H9 (cell line): Measurements from ENCODE around the gene WDR37. TPM values are rescaled to one million over a fixed set of nuclear protein-coding genes. Genes with fewer than 3 reads are reported as not detected.

Source experiments
- DNase-seq: peaks from one replicate; pipeline ENCODE4 v3.0.0-alpha.2; 2017
- H2AFZ ChIP-seq: one replicate; pipeline ENCODE4 v1.6.1; 2013; ENCODE audit warnings: mild to moderate bottlenecking, low read length, control low read depth, moderate library complexity
- H2AK5ac ChIP-seq: 2 replicates; pipeline ENCODE4 v1.6.1; 2013; ENCODE audit warnings: low read length, control low read depth, mixed read lengths; ENCODE audit not compliant: insufficient read length
- H2BK120ac ChIP-seq: one replicate; pipeline ENCODE4 v1.6.1; 2013; ENCODE audit warnings: low read depth, mild to moderate bottlenecking, low read length, control low read depth, inconsistent platforms; ENCODE audit not compliant: poor library complexity, severe bottlenecking
- H2BK12ac ChIP-seq: 2 replicates; pipeline ENCODE4 v1.6.1; 2013; ENCODE audit warnings: low read length, control low read depth, mixed read lengths, low read depth; ENCODE audit not compliant: insufficient read length
- H2BK15ac ChIP-seq: 2 replicates; pipeline ENCODE4 v1.6.1; 2013; ENCODE audit warnings: low read depth, low read length, control low read depth
- H2BK20ac ChIP-seq: one replicate; pipeline ENCODE4 v1.6.1; 2013; ENCODE audit warnings: low read depth, mild to moderate bottlenecking, low read length, control low read depth, inconsistent platforms; ENCODE audit not compliant: poor library complexity, severe bottlenecking
- H2BK5ac ChIP-seq: 2 replicates; pipeline ENCODE4 v1.6.1; 2013; ENCODE audit warnings: low read length, control low read depth, mixed read lengths; ENCODE audit not compliant: insufficient read length
- H3K14ac ChIP-seq: 2 replicates; pipeline ENCODE4 v1.6.1; 2013; ENCODE audit warnings: low read length, control low read depth; ENCODE audit not compliant: insufficient read depth
- H3K18ac ChIP-seq: 2 replicates; pipeline ENCODE4 v1.6.1; 2013; ENCODE audit warnings: low read depth, mild to moderate bottlenecking, mixed read lengths, low read length, control low read depth; ENCODE audit not compliant: insufficient read length
- H3K23ac ChIP-seq: 2 replicates; pipeline ENCODE4 v1.6.1; 2013; ENCODE audit warnings: low read length, control low read depth, mixed read lengths, low read depth; ENCODE audit not compliant: insufficient read length
- H3K23me2 ChIP-seq: 2 replicates; pipeline ENCODE4 v1.6.1; 2013; ENCODE audit warnings: low read depth, mild to moderate bottlenecking, mixed read lengths, low read length, control low read depth; ENCODE audit not compliant: insufficient read length, poor library complexity, severe bottlenecking
- H3K27ac ChIP-seq: 2 replicates; pipeline ENCODE4 v1.5.1; 2013; ENCODE audit warnings: low read length, control low read depth, mixed read lengths, low read depth; ENCODE audit not compliant: insufficient read length
- H3K27me3 ChIP-seq: 2 replicates; pipeline ENCODE4 v1.6.1; 2013; ENCODE audit warnings: low read length, control low read depth, inconsistent platforms; ENCODE audit not compliant: insufficient read depth
- H3K4ac ChIP-seq: 2 replicates; pipeline ENCODE4 v1.6.1; 2013; ENCODE audit warnings: low read depth, mild to moderate bottlenecking, control low read depth, inconsistent platforms, low read length, moderate library complexity
- H3K4me1 ChIP-seq: 2 replicates; pipeline ENCODE4 v1.6.1; 2013; ENCODE audit warnings: low read length, control low read depth, inconsistent platforms; ENCODE audit not compliant: insufficient read depth
- H3K4me2 ChIP-seq: 2 replicates; pipeline ENCODE4 v1.6.1; 2013; ENCODE audit warnings: low read length, control low read depth, mixed read lengths; ENCODE audit not compliant: insufficient read length, insufficient read depth
- H3K56ac ChIP-seq: 2 replicates; pipeline ENCODE4 v1.6.1; 2013; ENCODE audit warnings: low read depth, mild to moderate bottlenecking, mixed read lengths, low read length, control low read depth; ENCODE audit not compliant: insufficient read length
- H3K79me1 ChIP-seq: 2 replicates; pipeline ENCODE4 v1.6.1; 2013; ENCODE audit warnings: low read depth, mild to moderate bottlenecking, moderate library complexity, low read length, control low read depth, inconsistent platforms; ENCODE audit not compliant: insufficient read depth, poor library complexity, severe bottlenecking
- H3K79me2 ChIP-seq: 2 replicates; pipeline ENCODE4 v1.6.1; 2013; ENCODE audit warnings: low read length, control low read depth, inconsistent platforms; ENCODE audit not compliant: insufficient read depth
- H3K9ac ChIP-seq: 2 replicates; pipeline ENCODE4 v1.6.1; 2013; ENCODE audit warnings: low read length, control low read depth, mixed read lengths; ENCODE audit not compliant: insufficient read length; ENCODE audit errors: extremely low read depth
- H3K9me3 ChIP-seq: one replicate; pipeline ENCODE4 v1.6.1; 2013; ENCODE audit warnings: low read depth, low read length, inconsistent platforms; ENCODE audit not compliant: control insufficient read depth
- H3T11ph ChIP-seq: one replicate; pipeline ENCODE4 v1.6.1; 2013; ENCODE audit warnings: mild to moderate bottlenecking, low read length, control low read depth, inconsistent platforms
- H4K20me1 ChIP-seq: one replicate; pipeline ENCODE4 v1.6.1; 2013; ENCODE audit not compliant: control insufficient read depth, insufficient read length, insufficient read depth
- H4K5ac ChIP-seq: 2 replicates; pipeline ENCODE4 v1.6.1; 2013; ENCODE audit warnings: low read depth, mild to moderate bottlenecking, mixed read lengths, low read length, control low read depth; ENCODE audit not compliant: insufficient read length
- H4K8ac ChIP-seq: replicated peaks from 2 replicates; pipeline ENCODE4 v1.6.1; 2013; ENCODE audit warnings: low read length, control low read depth, mixed read lengths, low read depth; ENCODE audit not compliant: insufficient read length
- H4K91ac ChIP-seq: 2 replicates; pipeline ENCODE4 v1.6.1; 2013; ENCODE audit warnings: low read depth, mild to moderate bottlenecking, moderate library complexity, mixed read lengths, low read length, control low read depth; ENCODE audit not compliant: insufficient read length
- H3K27ac Mint-ChIP-seq, 3 experiments: 2 replicates in 2 of 3; 3 replicates in 1 of 3; pipeline ENCODE4 v1.8.0; 2020 to 2021; ENCODE audit warnings: mixed read lengths in 3 of 3, mild to moderate bottlenecking in 1 of 3, moderate library complexity in 1 of 3
- H3K27me3 Mint-ChIP-seq: 2 replicates; pipeline ENCODE4 v1.8.0; 2021; ENCODE audit warnings: low read depth, mild to moderate bottlenecking, moderate library complexity, mixed read lengths
- H3K36me3 Mint-ChIP-seq, 3 experiments: 2 replicates in 2 of 3; 3 replicates in 1 of 3; pipeline ENCODE4 v1.8.0; 2020 to 2021; ENCODE audit warnings: low read depth in 3 of 3, mixed read lengths in 3 of 3; ENCODE audit not compliant: insufficient read depth in 1 of 3
- H3K4me1 Mint-ChIP-seq, 2 experiments: 2 replicates each; pipeline ENCODE4 v1.8.0; 2020; ENCODE audit warnings: mixed read lengths in 2 of 2
- H3K4me3 Mint-ChIP-seq, 2 experiments: 2 replicates in 1 of 2; 3 replicates in 1 of 2; pipeline ENCODE4 v1.8.0; 2020 to 2021; ENCODE audit warnings: mild to moderate bottlenecking in 2 of 2, mixed read lengths in 2 of 2, moderate library complexity in 1 of 2
- H3K9me3 Mint-ChIP-seq, 2 experiments: 2 replicates in 1 of 2; 3 replicates in 1 of 2; pipeline ENCODE4 v1.8.0; 2020; ENCODE audit warnings: mild to moderate bottlenecking in 2 of 2, mixed read lengths in 2 of 2, moderate library complexity in 1 of 2
- WGBS: extraction: QIAGEN DNeasy Blood & Tissue Kit; methylation state at CpG from one replicate; pipeline ENCODE4 v1.1.7; 2013; ENCODE audit warnings: missing lambda C conversion rate, low lambda C conversion rate, mixed read lengths; ENCODE audit not compliant: insufficient read length; ENCODE audit errors: extremely low coverage; 5-methylcytosine and 5-hydroxymethylcytosine counted together
- total RNA-seq: library from RNA; stranded (reverse); gene quantifications from 2 replicates; pipeline ENCODE4 v1.2.1, GENCODE V29; 2021
- TF ChIP-seq, protein P1 (sequence below): fragments of 200-600 bp; sonication (generic); conservative IDR thresholded peaks from 3 replicates; pipeline ENCODE4 v1.8.0; 2021; ENCODE audit warnings: antibody characterized with exemption, mild to moderate bottlenecking

Gene WDR37
- total RNA-seq, 1 experiment from 2014 or later: 13.1 TPM

DNA sequence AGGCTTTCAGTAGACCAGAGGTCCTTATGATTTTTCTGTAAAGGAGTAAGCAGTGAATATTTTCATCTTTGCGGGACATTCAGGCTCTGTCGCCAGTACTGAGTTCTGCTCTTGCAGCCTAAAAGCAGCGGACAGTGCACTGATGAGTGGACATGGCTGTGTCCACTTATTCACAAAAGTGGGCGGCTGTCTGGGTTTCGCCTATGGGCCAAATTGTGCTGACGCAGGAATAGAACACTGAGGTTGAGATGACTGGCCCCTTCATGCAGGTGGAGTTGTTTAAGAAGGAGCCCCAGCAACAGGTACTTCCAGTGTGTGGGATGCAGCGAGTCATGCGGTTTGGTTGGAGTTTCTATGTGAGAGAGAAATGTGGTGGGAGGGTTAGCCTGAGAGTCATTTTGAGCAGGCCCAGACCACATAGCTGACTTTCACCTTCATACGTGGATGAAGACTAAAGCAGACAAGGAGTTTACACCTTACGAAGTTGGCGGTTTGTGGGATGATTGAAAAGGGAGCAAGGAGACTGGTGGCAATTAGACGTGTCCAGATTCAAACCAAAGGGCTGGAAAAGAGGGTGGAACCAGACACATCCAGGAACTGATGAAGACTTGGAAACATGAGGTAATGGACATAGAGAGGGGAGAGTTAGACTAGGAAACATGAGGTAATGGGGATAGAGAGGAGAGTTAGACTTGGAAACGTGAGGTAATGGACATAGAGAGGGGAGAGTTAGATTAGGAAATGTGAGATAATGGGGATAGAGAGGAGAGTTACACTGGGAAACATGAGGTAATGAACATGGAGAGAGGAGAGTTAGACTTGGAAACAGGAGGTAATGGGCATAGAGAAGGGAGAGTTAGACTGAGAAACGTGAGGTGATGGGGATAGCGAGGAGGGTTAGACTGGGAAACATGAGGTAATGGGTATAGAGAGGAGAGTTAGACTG is 38.2 kb downstream of the WDR37 start:
- TF ChIP-seq, protein P1, sequence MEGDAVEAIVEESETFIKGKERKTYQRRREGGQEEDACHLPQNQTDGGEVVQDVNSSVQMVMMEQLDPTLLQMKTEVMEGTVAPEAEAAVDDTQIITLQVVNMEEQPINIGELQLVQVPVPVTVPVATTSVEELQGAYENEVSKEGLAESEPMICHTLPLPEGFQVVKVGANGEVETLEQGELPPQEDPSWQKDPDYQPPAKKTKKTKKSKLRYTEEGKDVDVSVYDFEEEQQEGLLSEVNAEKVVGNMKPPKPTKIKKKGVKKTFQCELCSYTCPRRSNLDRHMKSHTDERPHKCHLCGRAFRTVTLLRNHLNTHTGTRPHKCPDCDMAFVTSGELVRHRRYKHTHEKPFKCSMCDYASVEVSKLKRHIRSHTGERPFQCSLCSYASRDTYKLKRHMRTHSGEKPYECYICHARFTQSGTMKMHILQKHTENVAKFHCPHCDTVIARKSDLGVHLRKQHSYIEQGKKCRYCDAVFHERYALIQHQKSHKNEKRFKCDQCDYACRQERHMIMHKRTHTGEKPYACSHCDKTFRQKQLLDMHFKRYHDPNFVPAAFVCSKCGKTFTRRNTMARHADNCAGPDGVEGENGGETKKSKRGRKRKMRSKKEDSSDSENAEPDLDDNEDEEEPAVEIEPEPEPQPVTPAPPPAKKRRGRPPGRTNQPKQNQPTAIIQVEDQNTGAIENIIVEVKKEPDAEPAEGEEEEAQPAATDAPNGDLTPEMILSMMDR: no peak
- Histone ChIP-seq H4K20me1 (no peaks in the 10 kb centered on the region), H3K79me1 (no peaks in the 10 kb centered on the region), H3K9ac (no peak overlapping the region), H3K27me3 (no peaks in the 10 kb centered on the region), H4K91ac (no peak overlapping the region), H3K23ac (no peak overlapping the region), H3K27ac (no peak overlapping the region), H3K4me2 (no peak overlapping the region), H2BK5ac (no peak overlapping the region), H3K9me3 (no peaks in the 10 kb centered on the region), H2BK12ac (no peak overlapping the region), H3K4me1 (no peaks in the 10 kb centered on the region), H2BK120ac (no peak overlapping the region), H4K8ac (no peak overlapping the region), H4K5ac (no peak overlapping the region), H3K18ac (no peak overlapping the region), H2BK20ac (no peak overlapping the region), H2AK5ac (no peak overlapping the region), H2BK15ac (no peak overlapping the region), H3K23me2 (no peaks in the 10 kb centered on the region), H3K56ac (no peak overlapping the region), H2AFZ (no peak overlapping the region), H3T11ph (no peak overlapping the region), H3K4ac (no peak overlapping the region), H3K79me2 (0 out of 2 replicates have a peak, but pooled peaks cover 1% of the 10 kb centered on the region), H3K14ac (no peak overlapping the region)
- Mint-ChIP-seq H3K36me3 (peaks cover 12 to 24% (median 16%) of the 10 kb centered on the region in 3 experiments; a peak in 6 of 7 replicates), H3K27me3 (no peaks in the 10 kb centered on the region), H3K9me3 (no peaks in the 10 kb centered on the region), H3K4me1 (no peaks in the 10 kb centered on the region), H3K4me3 (no peak overlapping the region), H3K27ac (no peak overlapping the region; a peak in 1 of 7 replicates)
- 97% methylated on average over 3 of the region's 15 CpGs for WGBS
- DNase-seq: no peak
